Osteocyte (in vitro differentiated cells): Measurements from ENCODE around the gene SBF2. TPM values are rescaled to one million over a fixed set of nuclear protein-coding genes. Genes with fewer than 3 reads are reported as not detected.

Experiments
- DNase-seq: peaks from one replicate; pipeline ENCODE4 v3.0.0; 2021; ENCODE audit warnings: mixed read lengths; ENCODE audit not compliant: unreplicated experiment; ENCODE audit errors: extremely low spot score
- H3K27ac Mint-ChIP-seq: one replicate; pipeline ENCODE4 v1.8.0; 2021; ENCODE audit warnings: mild to moderate bottlenecking, mixed read lengths; ENCODE audit not compliant: unreplicated experiment
- H3K27me3 Mint-ChIP-seq: one replicate; pipeline ENCODE4 v1.8.0; 2021; ENCODE audit warnings: mixed read lengths; ENCODE audit not compliant: unreplicated experiment
- H3K36me3 Mint-ChIP-seq: one replicate; pipeline ENCODE4 v1.8.0; 2021; ENCODE audit warnings: mixed read lengths; ENCODE audit not compliant: unreplicated experiment
- H3K4me1 Mint-ChIP-seq: one replicate; pipeline ENCODE4 v1.8.0; 2021; ENCODE audit warnings: mixed read lengths; ENCODE audit not compliant: unreplicated experiment
- H3K4me3 Mint-ChIP-seq: one replicate; pipeline ENCODE4 v1.8.0; 2021; ENCODE audit warnings: mild to moderate bottlenecking, moderate library complexity, mixed read lengths; ENCODE audit not compliant: unreplicated experiment
- H3K9me3 Mint-ChIP-seq: one replicate; pipeline ENCODE4 v1.8.0; 2021; ENCODE audit warnings: mixed read lengths; ENCODE audit not compliant: unreplicated experiment
- CTCF ChIP-seq: fragments of 200-600 bp; sonication (generic); IDR thresholded peaks from 2 replicates; pipeline ENCODE4 v1.5.0; 2021; ENCODE audit warnings: antibody characterized with exemption, mild to moderate bottlenecking, moderate library complexity
- total RNA-seq: library from RNA; stranded (reverse); gene quantifications from 2 replicates; pipeline ENCODE4 v1.2.1, GENCODE V29; 2021

Gene SBF2
- total RNA-seq, 1 donor from 2014 or later = 65.2 TPM

- no peak for DNase-seq
- H3K4me1 Mint-ChIP-seq = peaks cover 58% of the 10 kb centered on the region
- peak overlapping the region; percentile 70 for H3K27ac Mint-ChIP-seq
- no peaks in the 10 kb centered on the region for H3K27me3 Mint-ChIP-seq
- peaks cover 23% of the 10 kb centered on the region for H3K36me3 Mint-ChIP-seq
- no peaks in the 10 kb centered on the region for H3K9me3 Mint-ChIP-seq
- no peak for TF ChIP-seq CTCF
- peak overlapping the region; percentile 1 for H3K4me3 Mint-ChIP-seq
Observed at GRCh38 chr11:9821008-9821752, 472.8 kb downstream of the SBF2 start.

- H3K27me3 Mint-ChIP-seq = no peaks in the 10 kb centered on the region
- H3K4me3 Mint-ChIP-seq = no peak overlapping the region
- H3K4me1 Mint-ChIP-seq = peaks cover 65% of the 10 kb centered on the region
- H3K36me3 Mint-ChIP-seq = peaks cover 13% of the 10 kb centered on the region
- peak overlapping the region; percentile 70 for H3K27ac Mint-ChIP-seq
- no peaks in the 10 kb centered on the region for H3K9me3 Mint-ChIP-seq
- no peak for DNase-seq
- no peak for TF ChIP-seq CTCF
Observed at GRCh38 chr11:9820260-9820659, 473.8 kb downstream of the SBF2 start.

GRCh38 chr11:9817191-9817590, 476.8 kb downstream of the SBF2 start:
- Mint-ChIP-seq H3K9me3 (no peaks in the 10 kb centered on the region), H3K36me3 (peaks cover 17% of the 10 kb centered on the region), H3K27me3 (no peaks in the 10 kb centered on the region), H3K4me3 (no peak overlapping the region), H3K4me1 (peaks cover 47% of the 10 kb centered on the region), H3K27ac (peak overlapping the region; percentile 56)
- DNase-seq = no peak
- no peak for TF ChIP-seq CTCF

- peak overlapping the region; percentile 50 for H3K27ac Mint-ChIP-seq
- DNase-seq = no peak
- H3K36me3 Mint-ChIP-seq = peaks cover 32% of the 10 kb centered on the region
- H3K27me3 Mint-ChIP-seq = no peaks in the 10 kb centered on the region
- H3K9me3 Mint-ChIP-seq = no peaks in the 10 kb centered on the region
- no peak overlapping the region for H3K4me3 Mint-ChIP-seq
- peaks cover 33% of the 10 kb centered on the region for H3K4me1 Mint-ChIP-seq
- TF ChIP-seq CTCF = no peak
Observed at GRCh38 chr11:9815486-9816136, 478.4 kb downstream of the SBF2 start.

GRCh38 chr11:9814108-9814507, 479.9 kb downstream of the SBF2 start:
- Mint-ChIP-seq H3K36me3 (peaks cover 35% of the 10 kb centered on the region), H3K9me3 (no peaks in the 10 kb centered on the region), H3K4me1 (peaks cover 24% of the 10 kb centered on the region), H3K4me3 (no peak overlapping the region), H3K27ac (peak overlapping the region; percentile 31), H3K27me3 (no peaks in the 10 kb centered on the region)
- DNase-seq = no peak
- no peak for TF ChIP-seq CTCF
